Measurements from ENCODE around the gene ZNF101.

DNA sequence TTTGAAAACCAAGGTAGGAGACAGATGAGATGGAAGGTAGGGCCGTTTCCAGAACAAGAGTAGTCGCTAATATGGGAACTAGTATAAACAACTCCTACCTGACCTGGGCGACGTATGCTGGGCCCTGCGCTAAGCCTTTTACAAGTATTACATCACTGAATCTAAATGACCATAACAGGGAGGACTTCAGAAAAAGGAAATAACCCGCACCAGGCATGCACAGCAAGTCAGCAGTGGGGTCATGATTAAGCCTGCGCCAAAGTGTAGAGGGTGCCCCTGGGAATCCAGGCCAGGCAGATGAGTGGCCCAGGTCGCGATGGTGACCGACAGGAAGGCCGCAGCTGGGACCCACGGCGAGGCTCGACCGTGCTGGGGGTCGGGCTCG is 5.8 kb upstream of the ZNF101 start:
- TF ChIP-seq, protein P1, sequence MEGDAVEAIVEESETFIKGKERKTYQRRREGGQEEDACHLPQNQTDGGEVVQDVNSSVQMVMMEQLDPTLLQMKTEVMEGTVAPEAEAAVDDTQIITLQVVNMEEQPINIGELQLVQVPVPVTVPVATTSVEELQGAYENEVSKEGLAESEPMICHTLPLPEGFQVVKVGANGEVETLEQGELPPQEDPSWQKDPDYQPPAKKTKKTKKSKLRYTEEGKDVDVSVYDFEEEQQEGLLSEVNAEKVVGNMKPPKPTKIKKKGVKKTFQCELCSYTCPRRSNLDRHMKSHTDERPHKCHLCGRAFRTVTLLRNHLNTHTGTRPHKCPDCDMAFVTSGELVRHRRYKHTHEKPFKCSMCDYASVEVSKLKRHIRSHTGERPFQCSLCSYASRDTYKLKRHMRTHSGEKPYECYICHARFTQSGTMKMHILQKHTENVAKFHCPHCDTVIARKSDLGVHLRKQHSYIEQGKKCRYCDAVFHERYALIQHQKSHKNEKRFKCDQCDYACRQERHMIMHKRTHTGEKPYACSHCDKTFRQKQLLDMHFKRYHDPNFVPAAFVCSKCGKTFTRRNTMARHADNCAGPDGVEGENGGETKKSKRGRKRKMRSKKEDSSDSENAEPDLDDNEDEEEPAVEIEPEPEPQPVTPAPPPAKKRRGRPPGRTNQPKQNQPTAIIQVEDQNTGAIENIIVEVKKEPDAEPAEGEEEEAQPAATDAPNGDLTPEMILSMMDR (conservative IDR thresholded peaks at IDR 0.05 in 1 of 2, IDR thresholded peaks at IDR 0.05 in 1 of 2; ENCODE audit: low read depth in 1 of 2, low read length in 2 of 2) = no peak
- TF ChIP-seq EZH2 (IDR thresholded peaks at IDR 0.05; ENCODE audit: low read length, missing control alignments) = no peak

All from fibroblast of lung (primary cell).